IPS-NIHi11 (cell line): ENCODE measurements around the gene NHERF2.

Source experiments
- DNase-seq: peaks from one replicate; pipeline ENCODE4 v3.0.0; 2012; ENCODE audit warnings: mixed read lengths, low spot score

The NHERF2 gene

GRCh38 chr16:2040787-2041522, 14.3 kb downstream of the NHERF2 start:
- no peak for DNase-seq

- DNase-seq = no peak
These were observed 15.7 kb downstream of the NHERF2 start for GRCh38 chr16:2042171-2042985.

- DNase-seq = no peak
These were observed 16.4 kb downstream of the NHERF2 start for GRCh38 chr16:2042986-2043666.

- DNase-seq = no peak
These were observed 17.2 kb downstream of the NHERF2 start for GRCh38 chr16:2043667-2044451.

GRCh38 chr16:2044541-2044940, 17.8 kb downstream of the NHERF2 start:
- no peak for DNase-seq

GRCh38 chr16:2045965-2046892, 19.5 kb downstream of the NHERF2 start:
- no peak for DNase-seq

GRCh38 chr16:2046893-2047329, 20.2 kb downstream of the NHERF2 start:
- no peak for DNase-seq

- peak; percentile 98 for DNase-seq
These were observed 20.8 kb downstream of the NHERF2 start, which contains the start of the genes NTHL1 and TSC2 for GRCh38 chr16:2047330-2048115. NTHL1 (minus strand) TSS chr16:2047834; CDS start chr16:2047823, 11 bp downstream. TSC2 (plus strand) TSS chr16:2047985; CDS start chr16:2048616, 631 bp downstream.

GRCh38 chr16:2048116-2048543, 21.4 kb downstream of the NHERF2 start:
- DNase-seq = no peak

- DNase-seq = no peak
These were observed 26.5 kb downstream of the NHERF2 start for GRCh38 chr16:2053211-2053610.

- DNase-seq = no peak
These were observed 27.2 kb downstream of the NHERF2 start for GRCh38 chr16:2053897-2054296.

- DNase-seq = no peak
These were observed 28.0 kb downstream of the NHERF2 start for GRCh38 chr16:2054543-2055245.

GRCh38 chr16:2056077-2056476, 29.4 kb downstream of the NHERF2 start:
- DNase-seq = no peak

GRCh38 chr16:2056681-2057407, 30.1 kb downstream of the NHERF2 start:
- peak; percentile 63 for DNase-seq

- DNase-seq = no peak
These were observed 30.7 kb downstream of the NHERF2 start for GRCh38 chr16:2057438-2057837.

GRCh38 chr16:2058420-2058819, 31.7 kb downstream of the NHERF2 start:
- no peak for DNase-seq

- DNase-seq = no peak
These were observed 32.2 kb downstream of the NHERF2 start for GRCh38 chr16:2058872-2059271.

GRCh38 chr16:2060346-2060745, 33.6 kb downstream of the NHERF2 start:
- no peak for DNase-seq
